Measurements from ENCODE around the gene COL16A1. TPM values are rescaled to one million over a fixed set of nuclear protein-coding genes. Genes with fewer than 3 reads are reported as not detected.

Gene COL16A1
- total RNA-seq, 1 donor from 2014 or later: 53.5 TPM

- peaks cover 11% of the 10 kb centered on the region for H3K27me3 Mint-ChIP-seq
- no peaks in the 10 kb centered on the region for H3K9me3 Mint-ChIP-seq
- H3K27ac Mint-ChIP-seq: no peak overlapping the region
- no peaks in the 10 kb centered on the region for H3K36me3 Mint-ChIP-seq
- TF ChIP-seq CTCF (conservative IDR thresholded peaks at IDR 0.05): no peak
- peaks cover 8% of the 10 kb centered on the region for H3K4me1 Mint-ChIP-seq (ENCODE audit: unreplicated experiment)
- DNase-seq (ENCODE audit: extremely low spot score, unreplicated experiment): no peak
- no peak overlapping the region for H3K4me3 Mint-ChIP-seq
These were observed 80.5 kb downstream of the COL16A1 start for GRCh38 chr1:31623365-31623764.

GRCh38 chr1:31621847-31622730 lies 81.7 kb downstream of the COL16A1 start:
- Mint-ChIP-seq H3K27ac (no peak overlapping the region), H3K9me3 (no peaks in the 10 kb centered on the region), H3K4me3 (no peak overlapping the region), H3K27me3 (peaks cover 16% of the 10 kb centered on the region), H3K36me3 (no peaks in the 10 kb centered on the region), H3K4me1 (ENCODE audit: unreplicated experiment) (peaks cover 8% of the 10 kb centered on the region)
- TF ChIP-seq CTCF (conservative IDR thresholded peaks at IDR 0.05): no peak
- no peak for DNase-seq (ENCODE audit: extremely low spot score, unreplicated experiment)

GRCh38 chr1:31621498-31621820 lies 82.4 kb downstream of the COL16A1 start:
- DNase-seq (ENCODE audit: extremely low spot score, unreplicated experiment): no peak
- H3K27ac Mint-ChIP-seq: no peak overlapping the region

GRCh38 chr1:31620631-31621497 lies 83.0 kb downstream of the COL16A1 start:
- no peak for DNase-seq (ENCODE audit: extremely low spot score, unreplicated experiment)
- no peaks in the 10 kb centered on the region for H3K9me3 Mint-ChIP-seq
- H3K4me1 Mint-ChIP-seq (ENCODE audit: unreplicated experiment): peaks cover 6% of the 10 kb centered on the region
- no peak for TF ChIP-seq CTCF (conservative IDR thresholded peaks at IDR 0.05)
- no peak overlapping the region for H3K4me3 Mint-ChIP-seq
- no peak overlapping the region for H3K27ac Mint-ChIP-seq
- peaks cover 28% of the 10 kb centered on the region for H3K27me3 Mint-ChIP-seq
- H3K36me3 Mint-ChIP-seq: no peaks in the 10 kb centered on the region

More at GRCh38 chr1:31621498-31621820, 82.4 kb downstream of the COL16A1 start:
- no peak for TF ChIP-seq CTCF (conservative IDR thresholded peaks at IDR 0.05)
- Mint-ChIP-seq H3K4me3 (no peak overlapping the region), H3K36me3 (no peaks in the 10 kb centered on the region), H3K27me3 (peaks cover 22% of the 10 kb centered on the region), H3K4me1 (ENCODE audit: unreplicated experiment) (peaks cover 4% of the 10 kb centered on the region), H3K9me3 (no peaks in the 10 kb centered on the region)

- no peak overlapping the region for H3K27ac Mint-ChIP-seq
- H3K4me1 Mint-ChIP-seq (ENCODE audit: unreplicated experiment): peaks cover 10% of the 10 kb centered on the region
- H3K27me3 Mint-ChIP-seq: peaks cover 40% of the 10 kb centered on the region
- no peak for TF ChIP-seq CTCF (conservative IDR thresholded peaks at IDR 0.05)
- no peaks in the 10 kb centered on the region for H3K9me3 Mint-ChIP-seq
- H3K4me3 Mint-ChIP-seq: peak overlapping the region; percentile 57
- no peak for DNase-seq (ENCODE audit: extremely low spot score, unreplicated experiment)
- H3K36me3 Mint-ChIP-seq: no peaks in the 10 kb centered on the region
These were observed 84.6 kb downstream of the COL16A1 start for GRCh38 chr1:31618916-31619846.
